Kidney (tissue), 14 donors: Measurements from ENCODE around the gene SHROOM2. TPM values are rescaled to one million over a fixed set of nuclear protein-coding genes. Genes with fewer than 3 reads are reported as not detected.

ENCODE experiments used
- DNase-seq, 5 donors: peaks; one replicate each; pipeline ENCODE4 v3.0.0-alpha.2; 2013 to 2020
- FAIRE-seq: peaks from 2 replicates; lab custom pipeline; 2012; peaks lifted over from hg19 to GRCh38; lab: Jason Lieb, UNC
- H3K27ac ChIP-seq, 2 donors: one replicate each; pipeline ENCODE4 v1.7.0; 2013; ENCODE audit warnings: low read depth in 2 of 2, low read length in 2 of 2, inconsistent platforms in 1 of 2
- H3K27me3 ChIP-seq: one replicate; pipeline ENCODE4 v1.7.1; 2013; ENCODE audit warnings: low read length, inconsistent platforms; ENCODE audit not compliant: control insufficient read depth, insufficient read depth
- H3K36me3 ChIP-seq, 3 donors: one replicate each; pipeline versions ENCODE4 v1.7.0 to v1.7.1; 2013; ENCODE audit warnings: low read length in 3 of 3, control low read depth in 1 of 3, inconsistent platforms in 1 of 3; ENCODE audit not compliant: insufficient read depth in 3 of 3, control insufficient read depth in 2 of 3
- H3K4me1 ChIP-seq, 3 donors: one replicate each; pipeline versions ENCODE4 v1.7.0 to v1.7.1; 2013; ENCODE audit warnings: low read length in 3 of 3, inconsistent platforms in 1 of 3, low read depth in 1 of 3; ENCODE audit not compliant: control insufficient read depth in 2 of 3, insufficient read depth in 2 of 3
- H3K4me3 ChIP-seq, 3 donors: one replicate each; pipeline versions ENCODE4 v1.7.0 to v1.8.1; 2013; ENCODE audit warnings: low read length in 3 of 3, control low read depth in 1 of 3, inconsistent platforms in 1 of 3
- H3K9ac ChIP-seq, 3 donors: one replicate each; pipeline versions ENCODE4 v1.7.0 to v1.7.1; 2013; ENCODE audit warnings: low read length in 3 of 3, control low read depth in 1 of 3, inconsistent platforms in 1 of 3
- H3K9me3 ChIP-seq, 3 donors: one replicate each; pipeline versions ENCODE4 v1.7.0 to v1.7.1; 2013; ENCODE audit warnings: low read length in 3 of 3, control low read depth in 1 of 3, inconsistent platforms in 1 of 3; ENCODE audit not compliant: control insufficient read depth in 2 of 3, insufficient read depth in 1 of 3
- intact Hi-C: fragments of 100-400 bp; cut with DNase I; formaldehyde crosslinking; loops from one replicate; pipeline ENCODE4 v1.11.1; 2022
- polyA plus RNA-seq: library from polyadenylated mRNA; stranded (reverse); fragments of 350-450 nt; fragmentation: Illumina TruSeq; extraction: RNeasy Lipid Tissue Mini Kit (QIAGEN cat#74804); gene quantifications from one replicate; pipeline ENCODE4 v1.2.3, GENCODE V29; 2014; ENCODE audit warnings: low read depth, low replicate concordance; ENCODE audit not compliant: insufficient read depth
- total RNA-seq: library from RNA; stranded (reverse); fragmentation: NEBNext Ultra II Directional; extraction: Animal tissue kit (Norgen Biotek cat#: 25700); gene quantifications from one replicate; pipeline ENCODE4 v1.2.1, GENCODE V29; 2021
- TF ChIP-seq, protein P1 (sequence below): IDR thresholded peaks from 3 replicates; pipeline ENCODE4 v1.5.1; 2012; ENCODE audit warnings: mild to moderate bottlenecking, moderate library complexity, borderline replicate concordance; ENCODE audit not compliant: insufficient read depth; ENCODE audit errors: extremely low read depth
- donor health status: control.
- donor health status: control.
- donor health status: control.
- donor health status: control.
- donor health status: control.
- donor health status: DM: yes; HTN: yes; CAD: no.
- donor health status: Normal renal cell carcinoma (clear cell type).

Gene SHROOM2
- total and polyA plus RNA-seq, 2 donors from 2014 or later, result 3.5 to 11.8 TPM

DNA sequence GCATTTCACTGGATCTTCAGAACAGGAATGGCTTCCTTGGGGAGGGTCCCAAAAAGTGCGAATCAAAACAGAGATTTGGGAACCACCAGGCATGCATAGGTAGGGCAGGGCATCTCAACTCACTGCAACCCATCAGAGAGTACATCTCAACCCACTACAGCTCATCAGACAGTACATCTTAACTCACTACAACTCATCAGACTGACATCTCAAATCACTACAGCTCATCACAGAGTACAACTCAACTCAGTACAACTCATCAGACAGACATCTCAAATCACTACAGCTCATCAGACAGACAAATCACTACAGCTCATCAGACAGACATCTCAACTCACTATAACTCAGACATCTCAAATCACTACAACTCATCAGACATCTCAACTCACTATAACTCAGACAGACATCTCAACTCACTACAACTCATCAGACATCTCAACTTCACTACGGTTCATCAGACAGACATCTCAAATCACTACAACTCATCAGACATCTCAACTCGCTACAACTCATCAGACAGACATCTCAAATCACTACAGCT is 133.5 kb downstream of the SHROOM2 start:
- Histone ChIP-seq H3K36me3 (peaks cover 0 to 3% (median 0%) of the 10 kb centered on the region in 3 donors), H3K9ac (no peak overlapping the region), H3K9me3 (no peaks in the 10 kb centered on the region), H3K27me3 (peaks cover 3% of the 10 kb centered on the region), H3K4me1 (no peaks in the 10 kb centered on the region), H3K4me3 (no peak overlapping the region), H3K27ac (no peak overlapping the region)
- TF ChIP-seq, protein P1, sequence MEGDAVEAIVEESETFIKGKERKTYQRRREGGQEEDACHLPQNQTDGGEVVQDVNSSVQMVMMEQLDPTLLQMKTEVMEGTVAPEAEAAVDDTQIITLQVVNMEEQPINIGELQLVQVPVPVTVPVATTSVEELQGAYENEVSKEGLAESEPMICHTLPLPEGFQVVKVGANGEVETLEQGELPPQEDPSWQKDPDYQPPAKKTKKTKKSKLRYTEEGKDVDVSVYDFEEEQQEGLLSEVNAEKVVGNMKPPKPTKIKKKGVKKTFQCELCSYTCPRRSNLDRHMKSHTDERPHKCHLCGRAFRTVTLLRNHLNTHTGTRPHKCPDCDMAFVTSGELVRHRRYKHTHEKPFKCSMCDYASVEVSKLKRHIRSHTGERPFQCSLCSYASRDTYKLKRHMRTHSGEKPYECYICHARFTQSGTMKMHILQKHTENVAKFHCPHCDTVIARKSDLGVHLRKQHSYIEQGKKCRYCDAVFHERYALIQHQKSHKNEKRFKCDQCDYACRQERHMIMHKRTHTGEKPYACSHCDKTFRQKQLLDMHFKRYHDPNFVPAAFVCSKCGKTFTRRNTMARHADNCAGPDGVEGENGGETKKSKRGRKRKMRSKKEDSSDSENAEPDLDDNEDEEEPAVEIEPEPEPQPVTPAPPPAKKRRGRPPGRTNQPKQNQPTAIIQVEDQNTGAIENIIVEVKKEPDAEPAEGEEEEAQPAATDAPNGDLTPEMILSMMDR, result no peak
- no peak for FAIRE-seq
- intact Hi-C loops, result no loop called here
- no peak for DNase-seq

- Histone ChIP-seq H3K27ac (no peak overlapping the region), H3K4me3 (no peak overlapping the region), H3K9me3 (no peaks in the 10 kb centered on the region), H3K9ac (no peak overlapping the region), H3K36me3 (peaks cover 0 to 3% (median 0%) of the 10 kb centered on the region in 3 donors), H3K4me1 (no peaks in the 10 kb centered on the region), H3K27me3 (peaks cover 3% of the 10 kb centered on the region)
- intact Hi-C loops, result no loop called here
- FAIRE-seq (no peak), DNase-seq (no peak)
- TF ChIP-seq, protein P1, result no peak
Observed at GRCh38 chrX:9921407-9921806, 135.2 kb downstream of the SHROOM2 start.

- H3K9ac ChIP-seq, result no peak overlapping the region
- no peak overlapping the region for H3K4me3 ChIP-seq
- TF ChIP-seq, protein P1, result no peak
- no peaks in the 10 kb centered on the region for H3K4me1 ChIP-seq
- FAIRE-seq (no peak), DNase-seq (no peak)
- H3K9me3 ChIP-seq, result no peaks in the 10 kb centered on the region
- H3K36me3 ChIP-seq, result peaks cover 0 to 3% (median 0%) of the 10 kb centered on the region in 3 donors
- H3K27ac ChIP-seq, result no peak overlapping the region
- H3K27me3 ChIP-seq, result peaks cover 3% of the 10 kb centered on the region
- intact Hi-C loops, result no loop called here
Observed at GRCh38 chrX:9923357-9923756, 137.1 kb downstream of the SHROOM2 start.

GRCh38 chrX:9926002-9926401 is 139.8 kb downstream of the SHROOM2 start:
- FAIRE-seq (no peak), DNase-seq (no peak)
- H3K27me3 ChIP-seq, result no peaks in the 10 kb centered on the region
- H3K4me1 ChIP-seq, result no peaks in the 10 kb centered on the region
- TF ChIP-seq, protein P1, result no peak
- H3K9me3 ChIP-seq, result no peaks in the 10 kb centered on the region
- H3K4me3 ChIP-seq, result no peak overlapping the region
- no peak overlapping the region for H3K27ac ChIP-seq
- H3K9ac ChIP-seq, result no peak overlapping the region
- intact Hi-C loops, result no loop called here
- no peaks in the 10 kb centered on the region for H3K36me3 ChIP-seq
